GM20431 (cell line): ENCODE measurements around the gene SMIM7.

Experiments used
- in situ Hi-C: fragments of 300-500 bp; cut with MseI, MboI; formaldehyde crosslinking; loops from one replicate; pipeline ENCODE4 v1.15.0; 2020; ENCODE audit warnings: low sequenced_read_pairs; ENCODE audit not compliant: unreplicated experiment

SMIM7 gene

DNA sequence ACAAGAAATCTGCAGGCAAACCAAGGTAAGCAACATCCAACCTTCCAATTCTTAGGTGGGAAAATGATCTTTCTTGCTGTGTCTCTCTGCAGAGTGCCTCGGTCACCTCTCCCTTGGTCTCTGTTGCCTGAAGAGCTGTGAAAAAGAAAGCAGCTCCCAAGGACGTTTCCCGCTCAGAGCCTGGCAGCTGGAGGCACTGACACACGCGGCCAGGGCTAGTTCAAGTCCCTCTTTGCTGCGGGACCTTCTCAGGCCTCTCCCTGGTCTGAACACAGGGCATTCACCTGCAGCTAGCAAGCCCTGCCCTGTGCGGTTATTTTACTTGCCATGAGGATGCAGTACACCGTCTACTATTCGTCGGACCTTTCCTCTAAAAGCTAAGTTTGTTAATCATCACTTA lies 35.7 kb downstream of the SMIM7 start:
- in situ Hi-C loops, result no loop called here

DNA sequence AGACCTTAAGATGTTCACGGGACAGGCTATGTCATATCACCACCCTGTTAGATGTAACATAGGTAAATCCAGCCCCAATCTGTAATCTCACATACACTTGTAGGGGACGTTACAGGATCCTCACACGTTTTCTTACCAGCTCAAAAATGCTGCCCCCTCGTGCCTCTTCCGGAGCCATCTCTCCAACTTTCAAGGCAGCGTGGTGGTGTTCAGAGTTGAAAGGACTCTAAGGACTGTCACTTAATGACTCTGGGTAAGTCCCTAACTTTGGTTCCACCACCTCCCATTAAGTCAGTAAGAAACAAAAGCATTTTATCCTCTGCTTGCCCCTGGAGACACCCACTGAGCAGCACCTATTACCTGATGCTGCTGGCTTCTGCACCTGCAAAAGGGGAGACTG lies 36.4 kb downstream of the SMIM7 start:
- in situ Hi-C loops, result no loop called here

DNA sequence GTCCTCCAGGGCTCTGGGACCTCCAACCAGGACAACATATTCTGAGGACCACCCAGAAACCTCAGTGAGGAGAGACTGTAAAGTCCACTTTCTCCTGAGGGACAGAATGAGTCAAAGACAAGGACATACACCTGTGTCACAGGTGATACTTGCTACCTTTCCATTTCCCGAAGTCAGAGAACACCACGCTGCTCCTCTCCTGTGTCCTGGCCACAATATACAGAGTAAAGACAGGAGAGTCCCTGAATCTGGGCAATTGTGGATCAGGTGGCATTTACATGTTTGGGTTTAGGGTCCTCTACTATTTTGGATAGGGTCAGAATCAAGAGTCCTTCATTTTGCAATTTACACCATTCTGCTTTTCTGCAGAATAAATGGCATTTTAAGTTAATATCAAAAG lies 36.9 kb downstream of the SMIM7 start:
- in situ Hi-C loops, result no loop called here

DNA sequence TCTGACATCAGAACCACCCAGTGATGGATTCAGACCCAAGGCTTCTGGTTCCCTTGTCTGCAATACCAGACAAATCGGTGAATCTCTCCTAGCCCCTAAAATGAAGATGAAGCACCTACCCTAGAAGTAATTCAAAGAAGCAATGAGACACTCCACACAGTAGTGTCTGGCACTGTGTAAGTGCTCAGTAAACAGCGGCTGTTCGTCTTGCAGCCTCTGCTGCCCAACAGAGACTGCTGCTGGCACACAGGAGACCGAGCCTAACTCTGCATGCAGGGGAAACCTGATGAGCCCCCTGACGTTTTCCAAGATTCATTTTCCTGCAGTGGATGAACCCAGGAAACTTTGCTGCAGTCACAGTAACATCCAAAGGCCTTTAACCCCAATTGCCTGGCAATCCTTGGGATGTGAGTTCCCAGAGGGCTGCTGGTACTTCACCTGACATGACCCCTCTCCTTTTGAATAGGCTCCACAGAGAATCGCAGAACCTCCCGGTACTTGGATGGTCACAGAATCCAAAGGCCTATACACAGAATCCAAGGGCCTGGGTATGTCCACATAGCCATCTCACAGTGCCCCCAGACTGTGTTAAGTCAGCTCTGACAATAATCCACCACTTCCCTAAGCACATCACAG lies 38.7 kb downstream of the SMIM7 start:
- in situ Hi-C loops, result no loop called here

DNA sequence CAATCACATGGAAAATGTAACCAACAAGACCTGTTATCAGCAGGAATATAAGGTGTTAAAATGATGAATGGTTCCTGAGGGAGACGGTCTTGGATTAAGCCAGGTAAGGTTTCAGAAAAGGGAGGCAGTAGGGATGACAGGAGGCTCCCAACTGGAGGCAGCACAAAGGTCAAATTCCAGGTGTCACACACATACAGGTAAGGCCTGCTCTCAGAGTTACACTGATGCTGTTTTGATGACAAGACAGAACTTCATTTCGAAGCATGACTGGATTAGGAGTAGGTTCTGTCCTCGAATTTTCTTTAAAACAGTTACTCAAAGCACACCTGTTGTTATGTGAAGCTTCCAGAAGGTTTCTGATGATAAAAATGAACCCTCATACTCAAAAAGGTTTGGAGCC lies 39.4 kb downstream of the SMIM7 start:
- in situ Hi-C loops, result no loop called here

DNA sequence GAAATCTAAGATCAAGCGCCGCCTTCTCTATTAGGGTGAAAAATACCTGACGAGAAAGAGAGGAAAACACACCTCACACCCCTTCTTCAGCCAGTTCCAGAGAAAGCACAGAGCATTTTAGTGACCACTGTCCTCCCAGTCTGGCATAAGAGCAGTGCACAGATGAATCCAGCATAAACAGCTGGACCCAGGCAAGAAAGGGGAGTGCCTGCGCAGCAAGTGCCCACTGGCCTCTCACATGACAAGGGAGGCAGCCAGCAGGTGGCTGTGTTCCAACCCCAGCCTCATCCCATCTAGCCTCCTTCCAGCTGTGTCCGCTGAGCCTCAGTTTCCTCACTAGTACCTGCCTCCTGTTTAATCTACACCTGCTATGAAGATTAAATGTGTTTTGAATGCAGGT lies 39.9 kb downstream of the SMIM7 start:
- in situ Hi-C loops, result no loop called here

DNA sequence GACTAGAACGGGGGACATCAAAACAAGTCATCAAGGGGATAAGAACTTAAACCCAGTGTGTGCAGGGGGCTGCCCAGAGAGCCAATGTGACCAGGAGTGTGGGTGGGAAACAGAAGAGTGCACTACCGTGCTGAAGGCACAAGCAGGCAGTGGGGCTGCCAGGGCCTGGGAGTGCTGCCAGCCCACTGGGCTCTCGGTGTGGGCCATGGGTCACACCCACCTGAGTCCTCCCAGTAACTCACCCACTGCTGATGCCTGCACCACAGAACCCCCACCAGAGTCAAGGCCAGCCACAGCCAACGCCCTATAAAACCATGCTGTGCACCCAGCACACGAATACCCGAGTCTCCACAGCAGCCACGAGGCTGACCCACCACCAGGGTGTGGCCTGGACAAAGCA lies 40.5 kb downstream of the SMIM7 start:
- in situ Hi-C loops, result no loop called here

DNA sequence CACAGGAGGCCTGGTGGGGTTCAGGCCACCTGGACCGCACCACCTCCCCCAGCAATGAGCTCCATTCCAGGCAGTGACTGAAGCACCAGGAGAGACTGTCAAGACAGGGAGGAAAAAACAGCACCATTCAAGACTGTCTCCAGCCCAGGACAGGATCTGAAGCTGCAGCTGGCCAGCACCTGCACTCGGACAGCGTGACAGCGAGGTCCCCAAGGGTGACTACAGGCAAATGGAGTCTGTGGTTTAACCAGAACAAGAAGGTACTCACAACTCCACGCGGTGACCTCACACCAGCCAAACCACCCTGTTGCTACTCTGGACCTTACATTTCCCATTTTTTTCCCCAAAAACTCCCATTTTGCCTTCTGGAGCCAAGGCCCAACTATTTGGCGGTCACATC lies 41.7 kb downstream of the SMIM7 start:
- in situ Hi-C loops, result no loop called here

DNA sequence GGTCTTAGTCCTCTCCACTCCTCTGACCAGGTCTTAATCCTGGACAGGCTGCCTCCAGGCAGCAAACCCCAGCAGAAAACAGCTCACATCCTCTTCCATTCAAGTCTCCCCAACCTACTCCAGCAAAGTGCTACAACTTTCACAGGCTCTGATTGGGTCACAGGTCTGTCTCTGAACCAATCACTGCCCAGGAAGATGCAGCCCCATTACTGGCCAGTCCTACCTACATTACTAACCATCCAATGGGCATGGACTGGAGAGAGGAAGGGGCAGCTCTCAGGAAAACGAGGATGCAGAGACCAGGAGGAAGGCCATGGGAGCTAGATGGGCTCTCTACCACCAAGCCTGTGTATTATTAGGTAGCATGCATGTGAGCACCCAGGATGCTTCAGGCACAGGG lies 44.1 kb downstream of the SMIM7 start:
- in situ Hi-C loops, result no loop called here

DNA sequence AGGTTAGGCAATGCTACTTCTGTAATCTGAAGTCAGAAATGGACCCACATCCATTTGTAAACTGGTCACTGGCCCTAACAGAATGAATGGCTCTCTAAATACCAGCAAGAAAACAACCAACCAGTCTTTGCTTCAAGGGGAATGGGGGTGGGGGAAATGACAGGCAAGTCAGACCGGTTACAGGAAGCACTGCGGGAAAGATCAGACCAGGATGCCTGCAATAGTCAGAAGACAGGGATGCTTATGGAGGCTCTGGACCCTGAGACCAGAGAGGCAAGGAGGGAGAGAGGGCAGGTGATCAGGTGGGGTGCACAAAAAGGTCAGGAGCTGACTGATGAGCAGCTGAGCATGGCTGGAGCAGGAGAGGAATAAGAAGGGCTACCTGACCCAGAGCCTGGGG lies 45.0 kb downstream of the SMIM7 start:
- in situ Hi-C loops, result no loop called here

DNA sequence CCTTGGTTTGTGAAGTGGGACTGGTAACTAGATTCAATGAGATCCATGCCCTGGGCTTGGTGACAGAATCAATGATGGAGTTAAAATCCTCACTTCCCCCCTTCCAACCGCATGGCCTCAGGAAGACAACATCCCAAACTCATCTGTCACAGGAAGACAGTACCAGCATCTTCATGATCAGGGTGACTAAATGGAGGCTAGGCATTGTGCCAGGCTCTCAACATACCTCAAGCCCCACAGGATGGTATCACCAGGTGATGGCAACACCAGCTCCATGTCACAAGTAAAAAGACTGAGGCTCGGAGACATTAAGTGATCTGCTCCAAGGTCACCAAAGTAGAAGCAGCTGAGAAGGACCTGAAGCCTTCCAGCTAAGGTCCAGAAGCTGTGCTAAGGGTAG lies 46.1 kb downstream of the SMIM7 start:
- in situ Hi-C loops, result no loop called here

DNA sequence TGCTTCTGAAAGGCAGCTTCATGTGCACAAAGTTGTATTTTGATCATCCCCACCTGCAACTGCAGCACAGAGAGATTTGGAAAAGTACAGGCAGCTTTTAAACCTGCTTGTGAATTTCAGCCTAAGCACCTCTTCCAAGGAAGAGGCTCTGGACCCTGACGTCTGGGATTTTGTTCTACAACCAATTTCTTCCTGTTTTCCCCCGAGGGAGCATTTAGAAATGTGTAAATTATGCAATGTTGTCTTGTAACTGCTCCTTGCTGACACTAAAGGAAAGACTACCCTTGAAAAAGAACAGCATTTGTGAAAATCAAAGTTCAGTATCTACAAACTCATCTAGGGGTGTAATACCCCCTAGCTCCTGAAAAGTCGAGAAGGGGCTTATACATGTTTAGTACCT lies 47.3 kb downstream of the SMIM7 start:
- in situ Hi-C loops, result no loop called here

DNA sequence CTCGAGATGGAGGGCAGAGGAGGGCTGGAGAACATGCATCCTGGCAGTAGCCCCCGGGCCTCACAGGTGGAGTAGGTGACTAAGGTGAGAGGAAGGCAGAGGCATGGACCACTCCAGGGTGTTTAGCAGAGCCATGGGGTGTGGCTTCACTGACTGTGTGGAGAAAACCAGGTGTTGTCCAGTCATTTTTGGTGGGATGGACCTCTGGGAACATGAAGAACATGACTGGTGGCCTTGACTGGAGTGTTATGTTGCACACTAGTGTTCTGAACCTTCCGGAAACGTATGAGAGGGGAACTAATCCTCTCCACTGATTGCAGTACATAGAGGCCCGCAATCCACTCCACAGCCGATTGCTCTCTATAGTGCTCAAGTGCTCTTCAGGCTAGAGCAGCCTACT lies 48.8 kb downstream of the SMIM7 start:
- in situ Hi-C loops, result no loop called here

DNA sequence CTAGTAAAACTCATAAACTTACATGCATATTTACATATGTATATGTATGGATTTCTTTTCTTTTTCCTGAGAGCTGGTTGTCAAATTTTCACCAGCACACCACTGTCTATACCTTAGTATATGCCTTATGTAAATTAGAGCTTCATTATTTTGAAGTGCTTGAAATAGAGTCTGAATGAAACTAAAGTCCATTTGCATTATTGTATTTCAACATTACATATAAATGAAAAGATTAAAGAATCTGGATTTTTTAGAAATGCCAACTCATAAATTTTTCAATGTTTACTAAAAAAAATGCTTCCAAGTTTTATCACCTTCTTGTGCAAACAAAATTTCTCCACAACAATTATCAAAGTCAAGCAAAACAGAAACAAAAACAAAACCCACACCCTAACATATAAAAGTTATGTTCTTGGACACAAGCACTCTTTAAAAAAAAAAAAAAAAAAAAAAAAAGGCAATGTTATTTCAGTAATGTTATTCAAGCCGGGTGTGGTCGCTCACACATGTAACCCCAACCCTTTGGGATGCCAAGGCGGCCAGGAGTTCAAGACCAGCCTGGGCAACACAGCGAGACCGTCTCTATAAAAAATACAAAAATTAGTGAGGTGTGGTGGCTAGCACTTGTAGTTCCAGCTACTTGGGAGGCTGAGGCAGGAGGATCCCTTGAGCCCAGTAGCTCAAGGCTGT lies 50.3 kb downstream of the SMIM7 start:
- in situ Hi-C loops, result no loop called here

DNA sequence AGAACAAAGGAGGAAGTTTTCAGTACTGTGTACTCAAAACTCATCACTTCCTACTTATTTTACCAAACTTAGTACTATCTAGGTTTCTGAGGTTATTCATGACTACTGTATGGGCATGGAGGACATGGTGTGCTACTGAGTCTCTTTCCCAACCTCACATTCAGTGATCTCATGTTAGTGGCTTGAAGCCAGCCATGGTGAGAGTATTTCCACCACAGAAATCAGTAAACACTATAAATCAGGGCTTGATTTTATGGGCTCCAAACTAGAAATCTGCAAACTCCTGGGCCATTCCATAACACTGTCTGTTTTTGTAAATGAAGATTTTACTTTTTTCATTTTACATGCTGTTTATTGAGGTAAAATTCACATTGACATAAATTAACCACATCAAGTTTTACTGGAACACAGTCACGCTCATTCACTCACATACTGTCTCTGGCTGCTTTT lies 51.6 kb downstream of the SMIM7 start:
- in situ Hi-C loops, result no loop called here

DNA sequence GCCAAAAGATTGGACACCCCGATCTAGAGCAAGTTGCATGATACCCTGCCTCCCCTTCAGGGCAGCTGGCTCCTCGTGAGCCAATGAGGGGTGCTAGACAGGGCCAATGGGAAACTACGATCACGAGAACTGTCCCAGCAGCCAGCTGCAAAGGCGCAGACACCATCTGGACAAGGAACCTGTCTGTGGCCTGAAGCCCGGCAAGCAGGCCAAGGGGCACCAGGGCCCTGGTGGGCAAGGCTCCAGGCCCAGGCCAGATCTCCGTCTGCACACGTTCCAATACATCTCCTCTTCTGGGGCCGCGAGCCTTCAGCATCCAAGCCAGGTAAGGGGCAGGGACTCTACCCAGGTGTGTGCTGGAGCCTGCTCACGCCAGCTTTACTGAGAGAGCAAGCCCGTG lies 52.1 kb downstream of the SMIM7 start:
- in situ Hi-C loops, result no loop called here

DNA sequence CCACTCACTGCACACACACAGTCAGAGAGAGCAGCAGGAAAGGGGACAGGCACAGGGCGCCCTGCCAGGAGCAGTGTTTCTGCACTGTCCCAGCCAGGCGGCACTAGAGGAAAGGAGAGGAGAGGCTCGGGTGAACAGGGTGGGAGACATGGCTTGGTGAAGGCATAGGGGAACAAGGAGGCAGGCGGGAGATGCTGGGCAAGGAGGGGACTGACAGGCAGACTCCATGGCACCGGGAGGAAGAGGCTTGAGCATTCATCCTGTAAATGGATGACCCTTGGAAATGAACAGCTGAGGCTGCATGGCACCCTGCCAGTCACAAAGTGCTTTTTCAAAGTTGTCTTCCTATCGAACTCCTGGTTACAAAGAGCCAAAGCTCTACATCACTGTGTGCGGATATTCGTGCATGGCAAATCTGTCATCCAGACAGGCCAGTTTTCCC lies 54.4 kb downstream of the SMIM7 start:
- in situ Hi-C loops, result no loop called here

DNA sequence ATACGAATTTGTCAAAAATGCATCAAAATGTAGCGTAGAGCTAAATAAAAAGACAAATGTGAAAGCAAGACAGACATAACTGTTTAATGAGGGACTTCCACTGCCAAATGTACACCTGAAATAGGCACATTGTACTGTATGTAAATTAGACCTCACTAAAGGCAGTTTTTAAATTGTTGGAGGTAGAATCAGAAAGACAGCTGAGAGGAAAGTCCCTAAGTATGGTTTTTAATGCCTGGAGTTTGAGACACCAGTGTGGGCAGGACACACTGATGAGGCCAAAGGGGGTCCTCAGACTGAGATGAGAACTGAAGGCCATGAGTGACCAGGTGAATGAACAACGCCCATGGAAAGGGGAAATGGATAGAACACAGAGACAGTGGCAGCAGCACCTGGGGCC lies 54.8 kb downstream of the SMIM7 start:
- in situ Hi-C loops, result no loop called here

DNA sequence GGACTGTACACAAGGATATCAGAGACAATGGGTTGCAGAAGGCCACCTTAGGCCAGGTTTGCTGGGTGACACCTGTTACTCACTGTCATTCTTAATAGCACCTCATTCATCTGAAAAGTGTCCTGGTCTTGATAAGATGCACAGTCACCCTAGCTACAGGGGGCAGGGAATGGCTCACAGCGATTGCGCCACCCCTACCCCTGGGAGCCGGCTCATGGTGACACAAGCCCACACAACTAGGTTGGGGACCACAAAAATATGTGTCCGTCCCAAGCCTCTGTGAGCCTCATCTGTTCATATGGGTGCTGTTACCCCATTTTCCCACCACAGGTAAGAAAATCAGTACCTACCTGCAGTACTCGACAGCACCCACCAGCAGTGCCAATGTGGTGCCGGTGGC lies 55.3 kb downstream of the SMIM7 start:
- in situ Hi-C loops, result no loop called here

DNA sequence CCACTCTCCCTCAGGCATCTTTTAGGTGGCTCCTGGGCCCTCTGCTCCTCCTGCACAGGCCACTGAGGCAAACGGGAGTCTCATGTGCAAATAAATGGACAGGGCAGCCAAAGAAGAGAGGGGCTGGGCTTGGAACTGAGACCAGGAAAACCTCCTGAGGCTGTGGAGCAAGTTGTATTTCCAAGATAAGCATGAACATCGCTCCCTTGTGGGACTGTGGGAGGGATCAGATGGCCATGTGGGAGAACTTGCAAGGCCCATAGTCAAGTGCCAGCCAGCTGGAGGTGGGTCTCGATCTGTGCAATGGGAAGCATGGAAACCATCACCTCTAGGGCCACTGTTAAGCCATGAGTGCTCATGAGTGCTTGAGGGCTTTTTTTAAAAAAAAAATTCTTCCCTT lies 56.9 kb downstream of the SMIM7 start:
- in situ Hi-C loops, result no loop called here

DNA sequence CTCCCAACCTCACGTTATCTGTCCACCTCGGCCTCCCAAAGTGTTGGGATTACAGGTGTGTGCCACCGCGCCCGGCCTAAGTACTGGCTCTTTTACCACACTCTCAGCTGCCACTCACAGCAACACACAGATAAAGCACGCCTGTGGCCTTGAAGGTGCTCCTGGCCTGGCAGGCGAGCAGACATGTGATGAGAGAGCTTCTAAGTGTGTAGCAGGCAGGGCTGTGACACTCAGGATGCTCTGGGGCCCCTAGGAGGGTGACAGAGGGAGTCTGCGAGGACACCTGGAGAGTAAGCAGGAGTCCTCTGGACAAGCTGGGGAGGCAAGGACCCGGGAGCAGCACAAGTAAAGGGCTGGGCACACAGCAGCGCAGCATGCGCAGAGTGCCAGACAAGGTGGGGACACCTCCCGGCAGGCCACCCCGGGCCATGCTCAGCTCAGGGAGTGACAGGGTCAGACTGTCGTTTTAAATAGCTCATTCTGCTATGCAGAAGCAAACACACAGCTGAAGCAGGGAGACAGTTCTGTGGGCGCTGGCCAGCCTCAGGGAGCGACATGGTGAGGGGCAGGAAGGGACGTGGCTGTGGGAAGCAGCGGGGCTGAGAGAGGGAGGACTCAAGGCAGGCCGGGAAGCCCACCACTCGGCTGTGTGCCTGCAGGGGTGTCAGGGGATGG lies 58.4 kb downstream of the SMIM7 start:
- in situ Hi-C loops, result no loop called here

DNA sequence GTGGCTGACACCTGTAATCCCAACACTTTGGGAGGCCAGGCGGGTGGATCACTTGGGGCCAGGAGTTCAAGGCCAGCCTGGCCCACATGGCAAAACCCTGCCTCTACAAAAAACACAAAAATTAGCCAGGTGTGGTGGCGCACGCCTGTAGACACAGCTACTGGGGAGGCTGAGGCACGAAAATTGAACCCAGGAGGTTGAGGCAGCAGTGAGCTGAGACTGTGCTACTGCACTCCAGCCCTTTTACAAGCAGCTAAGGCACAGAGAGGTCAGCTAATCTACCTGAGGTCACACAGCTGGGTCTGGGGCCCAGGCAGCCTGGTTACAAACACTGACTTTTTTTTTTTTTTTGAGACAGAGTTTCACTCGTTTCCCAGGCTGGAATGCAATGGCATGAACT lies 59.1 kb downstream of the SMIM7 start:
- in situ Hi-C loops, result no loop called here
